HG03139 (cell line): ENCODE data around the gene PNCK.
"Not testable (repeated sequence)": the region's sequence is repeated elsewhere in the genome, so short reads cannot be mapped to it uniquely, and the experiment has no call there.

Experiments used
- ATAC-seq: cut with Tn5 transposase; IDR thresholded peaks from one replicate; pipeline ENCODE4 v1.9.1; 2021; ENCODE audit not compliant: unreplicated experiment

The PNCK gene

DNA sequence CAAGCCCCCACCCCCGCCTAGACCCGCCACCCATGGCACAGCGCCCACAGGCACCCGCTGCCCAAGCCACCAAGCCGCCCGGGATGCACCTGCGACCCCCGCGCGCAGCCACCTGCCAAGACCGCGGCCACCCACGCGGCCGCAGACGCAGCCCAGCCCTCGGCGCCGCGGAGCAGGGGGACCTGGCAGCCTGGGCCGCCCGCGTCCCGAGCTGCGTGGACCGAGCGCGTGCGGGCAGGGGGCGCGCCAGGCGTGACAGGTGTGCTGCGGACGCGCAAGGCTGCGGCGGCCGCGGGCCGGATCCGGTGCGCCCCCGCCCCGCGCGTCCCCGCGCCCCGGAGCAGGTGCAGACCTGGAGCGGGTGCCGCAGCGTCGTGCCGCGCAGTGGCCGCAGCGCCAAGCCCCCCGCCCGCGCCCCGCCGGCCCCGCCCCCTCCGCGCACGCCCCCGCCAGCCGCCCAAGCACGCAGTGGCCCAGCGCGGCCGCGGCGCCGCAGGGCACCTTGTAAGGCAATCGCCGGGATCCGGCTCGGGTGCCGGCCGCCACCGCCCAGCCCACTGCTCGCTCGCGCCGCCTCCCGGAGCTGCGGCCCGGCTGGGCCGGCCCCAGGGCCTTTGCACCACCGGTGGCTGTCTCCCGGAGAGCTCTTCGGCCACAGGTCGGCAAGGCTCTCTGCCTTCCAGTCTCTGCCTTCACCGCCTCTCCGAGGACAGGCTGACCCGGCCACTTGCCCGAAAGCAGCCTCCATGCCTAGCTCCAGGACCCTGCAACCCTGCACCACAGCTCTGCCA, at the start of gene PNCK:
Gene PNCK (minus strand): TSS at position 386 of the 791 bp plus-strand sequence. CDS start 737 bp downstream, outside the sequence.
- ATAC-seq = no peak

DNA sequence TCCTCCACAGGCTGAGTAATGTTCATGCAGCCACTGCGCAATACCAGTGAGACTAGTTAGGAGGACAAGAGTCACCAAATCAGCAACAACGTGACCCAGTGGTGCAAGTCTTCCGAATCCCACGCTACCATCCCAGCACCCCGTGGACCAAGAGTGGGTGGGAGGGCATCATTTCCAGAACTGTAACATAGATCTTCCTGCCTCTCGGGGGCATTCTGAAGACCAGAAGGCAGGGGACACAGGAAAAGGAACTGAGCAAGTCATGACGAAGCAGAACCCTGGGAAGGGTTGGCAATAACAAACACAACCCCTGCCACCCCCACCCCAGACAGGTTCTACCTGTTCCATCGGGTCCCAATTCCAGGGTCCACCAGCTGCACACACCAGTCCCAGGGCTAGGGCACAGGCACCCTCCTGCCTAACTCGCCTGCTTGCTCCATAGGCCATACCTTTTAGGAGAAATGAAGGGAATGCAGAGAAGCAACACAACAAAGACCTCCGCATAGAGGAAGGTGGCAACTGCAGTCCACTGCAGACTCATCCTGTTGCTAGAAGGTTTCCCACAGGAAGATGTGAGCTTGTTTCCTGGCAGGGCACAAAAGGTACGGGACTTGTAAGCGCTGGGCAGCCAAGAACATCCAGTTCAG, 49.2 kb upstream of the PNCK start:
- no peak for ATAC-seq

DNA sequence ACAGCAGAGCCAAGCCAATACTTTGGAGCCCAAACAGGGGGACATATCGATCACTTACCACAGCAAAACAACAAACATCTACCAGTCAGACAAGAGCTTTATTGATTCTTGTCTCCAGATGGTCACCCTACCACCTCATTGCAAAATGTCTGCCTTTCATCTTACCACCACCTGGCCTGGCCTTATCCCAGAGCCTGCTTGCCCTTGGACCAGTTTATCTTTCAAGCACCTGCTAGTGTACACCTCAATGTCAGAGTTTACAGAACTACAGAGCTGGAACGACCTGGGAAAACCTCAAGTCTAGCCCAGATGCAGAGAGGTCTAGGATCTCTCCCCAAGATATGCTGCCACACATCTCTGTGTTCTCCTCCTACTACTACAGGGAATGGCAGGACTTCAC, 46.1 kb upstream of the PNCK start:
- no peak for ATAC-seq

DNA sequence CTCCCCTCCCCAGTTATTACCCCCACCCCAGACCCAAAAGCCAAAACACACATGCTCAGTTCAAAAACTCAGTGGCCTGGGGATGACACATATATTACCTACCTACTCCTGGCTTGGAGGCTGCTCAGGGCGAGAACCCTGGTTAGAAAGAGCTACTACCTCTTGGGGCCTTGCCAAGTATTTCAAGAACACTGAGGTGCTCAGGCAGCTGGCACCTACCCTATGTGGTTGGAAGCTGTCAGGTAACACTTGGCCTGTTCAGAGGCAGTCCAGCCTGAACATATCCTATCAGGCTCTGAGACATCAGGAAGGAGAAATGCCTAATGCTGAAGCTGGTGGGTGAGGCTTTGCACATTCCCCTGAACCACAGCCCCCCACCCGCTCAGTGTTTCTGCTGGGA, 45.6 kb upstream of the PNCK start:
- ATAC-seq = no peak

DNA sequence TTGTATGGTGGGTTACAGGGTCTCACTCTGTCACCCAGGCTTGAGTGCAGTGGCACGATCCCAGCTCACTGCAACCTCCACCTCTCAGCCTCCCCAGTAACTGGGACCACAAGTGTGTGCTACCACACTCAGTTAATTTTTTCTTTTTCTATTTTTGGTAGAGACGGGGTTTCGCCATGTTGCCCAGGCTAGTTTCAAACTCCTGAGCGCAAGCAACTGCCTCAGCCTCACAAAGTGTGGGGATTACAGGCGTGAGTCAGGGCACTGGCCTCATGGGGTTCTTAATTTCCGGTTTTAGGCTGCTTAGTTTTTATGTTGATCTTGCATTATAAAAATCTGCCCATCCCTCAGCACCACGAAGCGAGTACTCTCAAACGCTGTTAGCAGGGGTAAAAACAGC, 43.8 kb upstream of the PNCK start:
- no peak for ATAC-seq

DNA sequence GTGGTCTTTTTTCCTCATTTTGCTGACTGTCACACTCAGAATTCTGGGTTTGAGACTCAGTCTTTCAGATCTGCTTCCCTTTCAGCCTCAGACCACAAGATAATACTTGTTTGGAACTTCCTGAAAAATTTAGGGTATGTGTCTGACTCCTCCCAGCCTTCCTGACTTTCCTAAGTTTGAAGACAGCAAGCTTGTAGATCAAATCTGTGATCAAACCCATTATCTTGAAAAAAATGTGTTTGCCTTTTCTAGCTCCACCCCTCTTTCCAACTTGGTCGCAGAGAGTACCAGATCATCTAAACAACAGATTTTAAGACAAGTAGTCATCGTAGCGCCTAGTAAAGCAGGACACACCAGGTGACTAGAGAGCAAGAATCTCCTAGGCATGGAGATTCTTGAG, 40.6 kb upstream of the PNCK start:
- ATAC-seq = no peak

DNA sequence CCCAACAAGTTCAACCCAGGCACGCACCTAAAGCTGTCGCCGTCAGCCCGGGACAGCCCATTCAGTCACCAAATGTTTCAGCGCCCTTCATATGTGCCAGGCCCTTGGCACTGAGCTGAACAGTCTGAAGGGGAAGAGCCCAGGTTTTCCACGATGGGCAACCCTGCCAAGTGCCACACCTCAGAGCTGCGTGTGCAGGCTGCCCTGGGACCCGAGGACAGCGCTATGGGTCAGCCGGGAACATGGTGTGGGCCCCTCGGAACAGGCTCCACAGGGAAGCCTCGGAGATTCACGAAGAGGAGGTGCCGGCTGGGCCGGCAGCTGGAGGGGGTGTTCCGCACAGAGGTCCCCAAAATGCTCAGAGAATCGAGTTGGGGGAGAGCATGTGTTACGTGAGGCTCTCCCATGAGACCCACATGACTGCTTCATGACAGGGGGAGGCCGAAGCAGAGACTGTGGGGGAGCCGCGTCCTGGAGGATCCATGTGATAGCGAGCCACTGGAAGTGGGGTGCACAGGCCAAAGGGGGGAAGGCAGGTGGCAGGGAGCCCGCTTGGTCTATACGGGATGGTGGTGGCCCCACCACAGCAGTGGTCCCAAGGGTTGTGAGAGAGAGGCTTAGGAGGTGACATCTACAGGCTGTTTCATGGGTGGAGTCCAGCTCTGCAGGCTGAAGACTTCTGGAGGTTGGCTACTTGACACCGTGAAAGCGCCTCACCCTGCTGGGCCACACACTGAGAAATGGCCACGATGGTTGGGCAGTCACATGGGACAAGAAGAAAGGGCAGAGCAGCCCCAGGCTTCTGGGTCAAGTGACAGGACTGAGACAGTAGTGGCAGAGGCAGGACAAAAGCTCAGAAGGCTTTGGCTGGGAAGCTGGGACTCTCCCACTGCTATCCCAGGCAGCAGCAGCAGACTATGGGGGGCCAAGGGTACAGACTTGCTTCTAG, 36.4 kb upstream of the PNCK start:
- ATAC-seq = no peak

DNA sequence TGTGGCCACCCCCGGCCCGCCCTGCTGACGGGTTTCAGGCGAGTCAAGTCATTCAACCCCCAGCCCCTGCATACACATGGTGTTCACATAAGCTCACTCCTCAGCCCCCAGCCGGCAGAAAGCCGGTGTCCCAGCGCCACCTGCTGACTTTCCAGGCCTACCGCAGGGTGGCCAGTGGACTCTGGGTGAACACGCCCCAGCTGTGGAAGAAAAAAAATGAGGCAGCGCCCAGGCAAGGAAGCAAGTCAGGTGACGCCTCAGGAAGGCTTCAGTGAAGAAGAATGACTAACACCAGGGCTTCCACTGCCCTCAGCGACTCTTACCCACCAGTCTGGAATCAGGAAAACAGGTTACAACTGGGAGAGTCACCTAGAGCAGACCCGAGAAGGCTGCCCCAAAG, 34.8 kb upstream of the PNCK start:
- ATAC-seq = no peak

DNA sequence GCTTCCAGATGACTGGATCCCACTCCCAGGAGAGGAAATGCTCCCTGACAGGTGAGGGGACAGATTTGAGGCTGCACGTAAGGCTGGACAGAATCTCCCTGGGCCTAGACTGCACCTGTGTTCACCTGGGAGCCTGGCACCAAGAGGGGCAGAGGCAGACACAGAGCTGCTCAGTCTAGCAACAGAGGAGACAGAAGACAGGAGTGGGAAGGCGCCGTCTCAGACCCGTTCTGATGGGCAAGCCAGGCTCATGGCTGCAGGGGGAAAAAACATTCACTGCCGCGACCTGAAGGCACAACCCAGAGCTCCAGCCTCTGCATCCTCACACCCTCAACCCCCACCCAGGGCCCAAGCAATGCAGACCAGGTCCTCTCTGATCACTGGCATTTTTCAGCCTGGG, 33.8 kb upstream of the PNCK start:
- no peak for ATAC-seq

DNA sequence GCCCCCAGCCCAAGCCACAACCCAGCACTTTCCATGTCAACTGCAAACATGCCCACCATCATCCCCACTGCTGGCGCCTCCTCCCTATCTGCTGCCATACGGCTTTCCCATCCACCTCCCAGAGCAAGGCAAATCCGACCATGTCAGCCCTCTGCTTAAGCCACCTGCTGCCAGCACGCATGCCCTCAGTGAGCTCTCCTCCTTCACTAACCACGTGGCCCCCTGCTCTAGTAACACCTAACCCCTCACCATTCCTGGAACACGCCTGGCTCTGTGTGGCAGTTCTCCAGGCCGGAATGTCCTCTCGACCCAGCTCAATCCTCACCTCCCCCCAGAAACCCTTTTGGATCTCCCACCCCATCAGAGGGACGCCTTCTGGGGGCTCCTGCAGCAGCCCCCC, 33.2 kb upstream of the PNCK start:
- ATAC-seq = no peak

DNA sequence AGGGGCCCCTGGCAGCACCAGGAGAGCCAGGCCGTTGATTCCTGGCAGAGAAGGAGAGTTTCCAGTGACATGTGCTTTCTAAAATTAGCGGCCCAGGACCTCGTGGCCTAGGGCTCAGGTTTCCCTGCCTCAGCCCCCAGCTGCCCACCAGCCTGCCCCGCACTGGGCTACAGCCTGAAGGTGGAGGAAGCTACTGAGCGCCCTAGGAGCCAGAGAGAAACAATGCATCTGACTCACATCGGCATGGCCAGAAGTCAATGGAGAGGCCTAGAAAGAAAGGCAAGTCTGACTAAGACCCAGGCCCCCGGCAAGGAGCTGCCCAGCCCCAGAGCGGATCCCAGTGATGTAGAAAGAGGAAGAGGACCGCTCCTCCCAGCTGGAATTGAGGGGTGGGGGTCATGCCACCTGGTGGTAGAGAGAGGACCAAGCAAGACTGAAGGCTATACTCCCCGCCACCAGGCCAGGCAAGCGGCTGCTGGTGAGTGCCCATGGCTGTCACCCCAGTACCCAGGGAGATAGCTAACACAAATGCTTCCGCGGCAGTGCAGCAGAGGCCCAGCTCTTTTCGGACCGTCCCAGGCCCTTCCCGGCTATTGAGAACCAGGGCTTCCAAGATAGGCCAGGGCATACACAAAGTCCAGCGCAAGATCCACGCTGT, 31.9 kb upstream of the PNCK start:
- ATAC-seq = not testable (repeated sequence)

DNA sequence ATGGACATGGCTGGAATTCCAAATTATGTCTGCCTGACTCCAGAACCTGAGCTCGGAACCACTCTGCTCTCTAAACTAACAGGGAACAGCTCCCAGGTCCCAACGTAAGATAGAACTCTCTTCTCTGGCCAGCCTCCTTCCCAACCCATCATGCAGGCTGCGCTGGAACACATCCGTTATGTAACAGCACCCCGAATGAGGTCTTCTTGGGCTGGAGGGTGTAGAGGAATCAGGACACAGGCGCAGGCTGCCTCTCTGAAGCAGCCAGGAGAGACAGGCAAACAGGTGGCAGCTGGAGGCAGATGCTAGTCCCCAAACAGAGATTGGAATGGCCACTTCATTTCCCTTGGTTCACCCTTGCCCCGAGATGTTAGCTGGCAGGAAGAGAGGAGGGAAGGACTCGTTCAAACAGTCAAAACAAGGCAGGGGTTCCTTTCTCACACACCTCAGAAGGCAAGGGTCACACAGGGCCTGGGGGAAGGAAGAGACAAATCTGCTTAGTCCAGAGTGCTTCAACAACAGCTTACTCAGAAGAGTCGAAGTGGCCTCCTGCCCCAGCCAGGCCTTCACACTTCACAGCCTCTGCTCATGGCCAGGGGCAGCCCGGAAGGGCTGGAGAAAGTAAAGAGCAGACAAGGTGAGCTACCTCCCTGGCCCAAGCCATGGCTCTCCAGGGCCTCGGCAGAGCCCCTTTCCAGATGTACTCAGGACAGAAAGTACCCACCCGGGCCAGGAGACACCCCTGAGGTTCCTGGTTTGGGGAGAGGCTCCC, 31.2 kb upstream of the PNCK start:
- ATAC-seq = not testable (repeated sequence)

DNA sequence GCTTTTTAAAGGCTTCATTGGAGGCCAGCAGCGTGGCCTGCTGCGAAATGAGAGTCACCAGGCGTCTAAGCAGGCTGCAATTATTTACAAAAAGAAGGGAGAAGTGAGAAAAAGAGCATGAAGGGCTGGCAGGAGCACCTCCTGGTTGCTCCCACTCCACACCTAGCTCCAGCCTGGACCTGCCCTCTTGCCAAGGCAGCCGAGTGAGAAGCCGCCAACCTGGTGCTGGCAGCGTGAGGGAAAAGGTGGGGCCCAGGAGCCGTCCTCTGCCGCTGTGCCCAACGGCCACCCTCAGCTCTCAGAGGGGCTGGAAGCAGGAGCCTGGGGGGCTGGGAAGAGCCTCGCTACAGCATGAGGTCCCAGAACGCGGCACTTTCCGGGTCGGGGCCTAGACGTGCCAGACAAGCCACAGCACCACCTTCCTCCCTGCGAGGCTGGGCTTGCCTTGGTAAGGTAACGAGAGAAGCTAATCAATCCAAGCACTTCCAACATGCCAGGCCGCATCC, 30.5 kb upstream of the PNCK start:
- no peak for ATAC-seq

DNA sequence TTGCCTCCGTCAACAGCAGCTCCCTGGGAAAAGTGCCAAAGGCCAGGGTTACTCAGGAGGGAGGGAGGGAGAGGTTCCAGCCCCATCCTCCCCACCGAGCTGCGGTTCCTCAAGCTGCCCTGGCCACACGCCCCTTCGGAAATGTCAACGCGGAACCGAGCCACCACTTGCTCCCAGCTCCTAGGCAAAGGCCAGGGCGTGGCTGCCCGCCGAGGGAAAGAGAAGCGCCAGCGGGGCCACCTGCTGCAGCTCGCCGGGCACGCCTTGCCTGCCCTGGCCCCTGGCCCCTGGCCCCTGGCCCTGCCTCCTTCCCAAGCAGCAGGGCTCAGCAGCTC, 29.4 kb upstream of the PNCK start:
- ATAC-seq = no peak

DNA sequence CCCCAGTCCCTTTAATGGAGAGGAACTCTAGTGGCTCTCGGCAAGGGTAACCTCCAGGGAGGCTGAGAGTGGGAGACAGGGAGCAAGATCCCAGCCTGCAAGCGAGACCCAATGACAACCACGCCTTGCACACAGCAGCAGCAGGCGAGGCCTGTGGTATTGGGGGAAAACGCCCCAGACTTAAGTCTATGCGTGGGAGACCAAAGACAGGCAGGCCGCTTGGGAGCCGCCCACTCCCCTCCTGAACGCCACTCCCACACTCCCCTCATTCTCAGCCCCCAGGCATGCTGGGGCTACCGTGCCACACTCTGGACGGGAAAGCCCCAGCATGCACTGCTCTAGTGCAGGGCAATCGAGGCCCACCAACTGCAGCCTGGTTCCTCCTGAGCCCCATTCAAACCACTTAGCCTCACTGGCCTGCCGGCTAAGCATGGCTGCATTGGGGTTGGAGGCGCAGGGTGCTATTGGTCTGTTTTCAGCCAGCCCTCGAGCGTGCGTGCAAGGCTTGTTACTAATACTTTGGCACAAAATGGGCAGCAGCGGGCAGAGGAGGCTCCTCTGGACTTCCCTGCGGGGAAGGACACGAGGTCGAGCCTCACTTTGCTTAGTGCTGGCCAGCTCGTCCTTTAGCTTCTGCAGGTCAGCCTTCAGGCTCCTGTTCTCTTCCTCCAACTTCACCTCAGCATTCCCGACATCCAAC, 28.9 kb upstream of the PNCK start:
- ATAC-seq = no peak

DNA sequence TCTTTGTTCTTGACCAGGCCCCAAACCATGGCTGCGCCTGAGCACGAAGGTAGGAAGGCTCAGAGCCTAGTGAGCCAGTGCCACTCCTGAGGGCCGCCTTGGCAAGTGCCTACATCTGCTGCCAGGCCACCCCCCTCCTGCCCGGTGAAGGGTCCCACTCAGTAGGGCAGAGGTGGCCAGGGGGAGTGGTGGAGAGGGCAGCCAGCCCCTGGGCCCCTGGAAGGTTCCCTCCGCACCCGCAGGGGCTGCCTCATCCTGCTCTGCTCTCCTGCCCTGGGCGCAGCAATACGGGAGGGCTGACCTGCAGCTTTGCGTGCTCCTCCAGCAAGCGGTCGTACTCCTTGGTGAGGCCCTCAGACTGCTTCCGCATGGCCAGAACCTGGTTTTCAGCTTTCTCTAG, 28.1 kb upstream of the PNCK start:
- no peak for ATAC-seq

DNA sequence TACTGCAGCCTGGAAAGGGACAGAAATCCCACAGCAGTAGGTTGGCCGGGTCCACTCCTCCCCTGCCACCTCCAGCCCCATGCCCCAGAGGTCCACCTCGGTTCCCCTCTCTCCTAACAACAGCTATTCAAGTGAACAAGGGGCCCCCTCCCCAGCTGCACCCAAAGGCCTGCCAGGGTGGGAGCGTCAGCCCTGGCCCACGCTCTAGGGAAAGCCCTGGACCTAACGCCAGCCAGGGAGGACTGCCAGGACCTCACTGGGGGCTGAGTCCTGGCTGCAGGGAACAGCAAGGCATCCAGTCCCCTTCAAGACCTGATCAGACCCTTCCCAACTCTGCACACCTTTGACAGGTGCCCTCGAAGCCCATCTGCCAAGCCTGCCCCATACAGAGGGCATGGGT, 27.4 kb upstream of the PNCK start:
- ATAC-seq = no peak

DNA sequence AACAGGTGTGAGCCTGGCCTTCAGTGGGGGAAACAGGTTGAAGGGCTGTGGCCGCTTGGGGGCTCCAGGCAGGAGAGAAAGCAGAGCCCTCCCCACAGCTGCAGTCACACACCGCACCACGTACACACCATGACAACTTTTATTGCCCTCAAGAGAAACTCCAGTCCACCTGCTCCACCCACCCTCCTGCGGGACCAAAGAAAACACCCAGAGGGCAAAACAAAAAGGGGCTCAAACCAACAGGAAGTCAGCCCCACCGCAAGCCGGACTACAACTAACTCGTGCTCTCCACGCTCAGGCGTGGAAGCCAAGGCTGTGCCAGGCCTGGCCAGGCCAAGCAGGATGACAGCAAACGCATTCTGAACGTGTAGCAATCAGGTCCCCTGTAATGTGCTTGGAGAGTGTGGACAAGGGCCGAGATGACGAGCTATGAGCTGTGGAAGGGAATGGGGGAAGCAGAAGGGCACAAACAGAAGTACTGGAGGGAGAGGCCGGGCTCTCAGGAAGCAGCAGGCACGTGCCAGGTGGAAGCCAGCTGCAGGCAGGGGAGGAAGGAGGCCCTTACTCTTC, 26.8 kb upstream of the PNCK start:
- no peak for ATAC-seq

DNA sequence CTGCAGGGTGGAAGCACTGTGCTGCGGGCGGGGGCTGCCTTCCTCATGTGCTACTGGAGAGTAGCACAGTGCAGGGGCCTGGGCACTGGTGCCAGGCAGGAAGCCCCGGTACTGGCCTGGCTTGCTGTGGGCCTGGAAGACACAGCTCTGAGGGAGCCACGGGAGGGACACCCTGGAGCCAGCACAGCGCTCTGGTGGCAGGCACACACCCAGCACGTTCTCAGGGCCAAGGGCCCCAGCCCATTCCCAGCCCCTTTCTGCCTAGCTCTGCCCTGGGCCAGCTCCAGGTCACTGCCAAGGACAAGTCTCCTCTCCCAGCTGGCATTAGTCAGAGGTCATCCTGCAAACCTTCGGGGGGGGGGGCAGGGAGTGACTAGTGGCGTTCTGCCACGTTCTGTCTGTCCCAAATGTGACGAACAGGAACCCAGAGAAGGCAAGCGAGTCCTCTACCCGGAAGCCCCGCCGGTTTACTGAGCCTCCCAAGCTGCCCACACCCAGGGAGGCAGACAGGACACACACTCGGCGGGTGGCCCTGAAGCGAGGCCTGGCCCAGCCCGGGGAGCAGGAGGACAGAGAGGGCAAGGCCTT, 26.3 kb upstream of the PNCK start:
- ATAC-seq = not testable (repeated sequence)
